Activated naive CD8-positive, alpha-beta T cell treated with anti-CD3 and anti-CD28 coated beads, Interleukin-2, amount 50 U/mL, for 24 hours (primary cell): ENCODE data around the gene VWA3A.
"Not testable (repeated sequence)": the region's sequence is repeated elsewhere in the genome, so short reads cannot be mapped to it uniquely, and the experiment has no call there.

ENCODE experiments used
- ATAC-seq: fragments of 150-1000 bp; cut with Tn5 transposase; one replicate; pipeline ENCODE4 v1.10.0; 2021
- DNase-seq: peaks from one replicate; pipeline ENCODE4 v3.0.0; 2021
- H3K27ac Mint-ChIP-seq: one replicate; pipeline ENCODE4 v1.8.0; 2021; ENCODE audit warnings: mild to moderate bottlenecking, mixed read lengths
- H3K27me3 Mint-ChIP-seq: one replicate; pipeline ENCODE4 v1.8.0; 2021; ENCODE audit warnings: mixed read lengths
- H3K36me3 Mint-ChIP-seq: one replicate; pipeline ENCODE4 v1.8.0; 2021; ENCODE audit warnings: low read depth, mixed read lengths
- H3K4me1 Mint-ChIP-seq: one replicate; pipeline ENCODE4 v1.8.0; 2021; ENCODE audit warnings: mixed read lengths
- H3K4me3 Mint-ChIP-seq: one replicate; pipeline ENCODE4 v1.8.0; 2021; ENCODE audit warnings: mild to moderate bottlenecking, moderate library complexity, mixed read lengths
- H3K9me3 Mint-ChIP-seq: one replicate; pipeline ENCODE4 v1.8.0; 2021; ENCODE audit warnings: mixed read lengths

Gene VWA3A

DNA sequence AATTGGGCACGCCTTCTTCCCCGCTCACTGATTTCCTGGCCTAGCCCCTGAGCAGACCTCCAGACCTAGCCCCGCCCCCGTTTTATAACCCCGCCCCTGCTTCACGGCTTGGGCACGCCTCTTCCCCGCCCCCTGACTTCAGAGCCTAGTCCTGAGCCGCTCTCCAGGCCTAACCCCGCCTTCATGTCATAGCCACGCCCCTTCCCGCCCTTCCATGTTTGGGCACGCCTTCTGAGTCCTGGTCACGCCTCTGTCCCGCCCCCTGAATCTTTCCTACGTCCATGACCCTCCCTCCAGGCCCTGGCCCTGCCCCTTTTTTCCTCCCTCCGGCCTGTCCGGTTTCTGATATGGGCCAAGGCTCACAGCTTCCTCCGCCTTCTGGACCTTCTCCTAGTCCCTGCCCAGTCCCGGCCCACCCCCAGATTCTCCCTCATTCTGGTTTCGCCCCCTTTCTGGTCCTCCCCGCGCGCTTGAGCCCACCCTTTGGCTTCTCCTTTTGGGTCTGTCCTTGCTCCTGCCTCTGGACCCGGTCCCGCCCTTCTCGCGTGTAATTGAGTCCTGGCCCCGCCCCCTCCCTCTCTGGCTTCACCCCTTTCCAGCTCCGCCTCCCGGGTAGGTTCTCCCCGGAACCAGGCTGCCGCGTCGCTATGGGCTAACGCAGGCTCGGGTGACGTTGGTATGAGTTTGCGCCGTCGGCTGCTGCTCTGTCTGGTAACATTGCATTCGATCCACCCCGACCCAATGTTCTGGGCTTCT lies 98.6 kb downstream of the VWA3A start:
- Mint-ChIP-seq H3K9me3 (peaks cover 6% of the 10 kb centered on the region), H3K4me1 (peaks cover 64% of the 10 kb centered on the region), H3K27ac (peak overlapping the region; percentile 99), H3K27me3 (peaks cover 3% of the 10 kb centered on the region), H3K4me3 (peak overlapping the region; percentile 91), H3K36me3 (peaks cover 3% of the 10 kb centered on the region)
- peak; percentile 48 for ATAC-seq
- peak; percentile 99 for DNase-seq

DNA sequence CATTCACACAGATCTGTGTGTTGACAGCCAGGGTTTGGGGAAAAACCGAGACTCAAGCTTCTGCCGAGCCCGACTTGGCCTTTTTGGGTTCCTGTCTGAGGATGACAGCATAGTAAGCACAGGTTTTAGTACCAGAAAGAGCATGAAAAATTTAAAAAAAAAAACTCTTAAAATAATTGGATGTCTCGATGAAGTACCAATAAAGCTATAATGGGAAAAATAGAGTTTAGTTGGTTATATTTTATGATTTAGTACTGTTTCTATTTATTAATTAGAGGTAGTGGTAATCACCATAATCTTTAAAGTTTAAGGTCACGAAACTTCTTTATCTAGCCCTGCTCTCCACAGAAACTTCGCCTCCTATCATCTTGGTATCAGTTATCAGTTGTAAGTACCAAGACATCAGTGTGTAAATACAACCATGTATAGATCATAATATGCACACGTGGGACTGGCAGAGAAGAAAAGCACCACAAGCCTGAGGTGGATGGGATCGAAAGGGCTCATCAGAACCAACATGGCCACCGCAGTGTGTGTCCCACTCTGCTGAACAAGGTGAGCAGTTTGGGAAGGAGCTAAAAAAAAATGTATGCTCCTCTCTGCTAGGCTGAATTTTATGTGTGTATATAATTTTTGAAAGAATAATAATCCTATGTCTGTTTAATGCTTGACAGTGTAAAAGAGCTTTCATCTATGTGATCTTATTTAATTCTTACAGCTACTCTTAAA lies 99.4 kb downstream of the VWA3A start:
- ATAC-seq = no peak
- H3K36me3 Mint-ChIP-seq = peaks cover 3% of the 10 kb centered on the region

DNA sequence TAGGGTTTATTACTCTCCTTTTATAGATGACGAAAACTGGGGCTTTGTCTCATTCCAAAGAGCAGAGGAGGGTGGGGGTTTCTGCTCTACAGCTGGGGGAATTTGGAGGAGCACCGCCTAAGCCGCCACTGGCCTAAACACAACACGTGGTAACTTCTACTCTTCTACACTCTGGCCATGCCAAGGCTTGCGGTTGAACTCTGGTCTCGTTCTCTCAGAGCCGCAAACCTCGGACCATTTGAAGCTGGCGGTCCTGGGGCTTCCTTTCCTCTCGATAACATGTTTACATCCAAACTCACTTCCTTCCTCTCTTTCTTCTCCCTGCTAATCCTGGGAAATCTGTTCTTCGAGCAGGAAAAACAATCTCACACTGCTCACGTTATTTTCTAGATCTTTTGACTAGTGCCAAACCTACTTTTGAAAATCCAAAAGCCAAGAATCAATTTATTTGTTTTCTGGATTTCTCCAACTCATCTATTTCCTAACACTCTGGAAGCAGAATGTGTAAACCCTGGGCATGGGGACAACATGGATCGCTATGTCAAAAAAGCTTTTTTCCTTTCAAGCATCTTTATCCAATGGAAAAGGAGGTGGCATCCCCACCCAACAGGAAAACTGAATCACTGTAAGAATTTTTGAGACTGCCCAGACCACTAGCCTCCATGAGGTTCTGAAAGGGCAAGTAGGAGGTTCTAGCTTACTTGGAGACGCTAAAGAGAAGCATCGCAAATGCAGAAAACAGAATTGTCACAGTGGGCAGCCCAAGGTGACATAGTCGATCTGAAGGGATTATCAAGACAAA lies 100.1 kb downstream of the VWA3A start:
- Mint-ChIP-seq H3K27me3 (peaks cover 3% of the 10 kb centered on the region), H3K9me3 (peaks cover 6% of the 10 kb centered on the region), H3K4me3 (peak overlapping the region; percentile 91), H3K4me1 (peaks cover 69% of the 10 kb centered on the region), H3K36me3 (peaks cover 3% of the 10 kb centered on the region), H3K27ac (peak overlapping the region; percentile 99)
- ATAC-seq (peak; percentile 30), DNase-seq (peak; percentile 82)

More for the DNA sequence above, 99.4 kb downstream of the VWA3A start:
- H3K27ac Mint-ChIP-seq = peak overlapping the region; percentile 99
- peaks cover 67% of the 10 kb centered on the region for H3K4me1 Mint-ChIP-seq
- H3K4me3 Mint-ChIP-seq = peak overlapping the region; percentile 91
- H3K9me3 Mint-ChIP-seq = peaks cover 6% of the 10 kb centered on the region
- peaks cover 3% of the 10 kb centered on the region for H3K27me3 Mint-ChIP-seq
- no peak for DNase-seq

GRCh38 chr16:22193063-22193411 lies 100.7 kb downstream of the VWA3A start:
- Mint-ChIP-seq H3K36me3 (peaks cover 3% of the 10 kb centered on the region), H3K27ac (peak overlapping the region; percentile 99), H3K27me3 (peaks cover 3% of the 10 kb centered on the region), H3K4me3 (peak overlapping the region; percentile 91), H3K9me3 (peaks cover 6% of the 10 kb centered on the region), H3K4me1 (peaks cover 68% of the 10 kb centered on the region)
- DNase-seq (no peak), ATAC-seq (no peak)

DNA sequence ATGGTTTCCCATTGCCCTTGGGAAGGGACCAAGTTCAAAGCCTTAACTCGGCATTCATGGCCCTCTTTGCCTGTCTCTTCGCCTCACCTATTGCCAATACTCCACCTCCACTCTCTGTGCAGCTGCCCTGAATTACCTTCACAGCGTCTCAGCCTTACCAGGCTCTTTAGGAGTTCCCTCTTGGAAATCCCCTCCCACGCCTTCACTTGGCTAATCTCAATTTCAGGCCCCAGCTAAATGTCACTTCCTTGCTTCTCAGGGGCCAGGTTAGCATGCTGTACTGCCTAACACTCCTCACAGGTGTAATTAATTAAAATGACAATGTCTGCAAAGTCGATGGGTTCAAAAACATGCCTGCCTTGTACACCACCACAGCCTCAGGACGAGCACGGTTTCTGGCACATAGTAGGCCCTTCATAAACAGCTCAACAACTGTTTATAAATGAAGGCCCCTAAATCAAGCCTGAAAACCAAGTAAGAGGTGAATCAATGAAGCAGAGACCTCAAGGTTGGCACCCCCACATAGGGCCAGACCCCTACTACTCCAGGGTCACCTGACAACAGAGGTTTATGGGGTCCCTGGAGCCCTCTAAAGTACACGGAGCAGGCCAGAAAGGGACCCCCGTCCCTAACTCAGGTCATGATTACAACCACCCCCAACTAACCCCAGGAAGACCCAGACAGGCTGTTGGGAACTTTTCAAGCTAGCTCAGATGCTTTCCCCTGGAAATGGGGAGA lies 102.5 kb downstream of the VWA3A start:
- Mint-ChIP-seq H3K27me3 (peaks cover 3% of the 10 kb centered on the region), H3K4me1 (peaks cover 54% of the 10 kb centered on the region), H3K27ac (peak overlapping the region; percentile 99), H3K4me3 (peak overlapping the region; percentile 82), H3K9me3 (peaks cover 6% of the 10 kb centered on the region), H3K36me3 (peaks cover 3% of the 10 kb centered on the region)
- DNase-seq (peak; percentile 51), ATAC-seq (no peak)

- Mint-ChIP-seq H3K36me3 (peaks cover 3% of the 10 kb centered on the region), H3K4me3 (peak overlapping the region; percentile 82), H3K27me3 (peaks cover 3% of the 10 kb centered on the region), H3K27ac (peak overlapping the region; percentile 99), H3K9me3 (peaks cover 6% of the 10 kb centered on the region), H3K4me1 (peaks cover 54% of the 10 kb centered on the region)
- ATAC-seq (no peak), DNase-seq (no peak)
Measured at GRCh38 chr16:22195445-22195694, 103.0 kb downstream of the VWA3A start.

DNA sequence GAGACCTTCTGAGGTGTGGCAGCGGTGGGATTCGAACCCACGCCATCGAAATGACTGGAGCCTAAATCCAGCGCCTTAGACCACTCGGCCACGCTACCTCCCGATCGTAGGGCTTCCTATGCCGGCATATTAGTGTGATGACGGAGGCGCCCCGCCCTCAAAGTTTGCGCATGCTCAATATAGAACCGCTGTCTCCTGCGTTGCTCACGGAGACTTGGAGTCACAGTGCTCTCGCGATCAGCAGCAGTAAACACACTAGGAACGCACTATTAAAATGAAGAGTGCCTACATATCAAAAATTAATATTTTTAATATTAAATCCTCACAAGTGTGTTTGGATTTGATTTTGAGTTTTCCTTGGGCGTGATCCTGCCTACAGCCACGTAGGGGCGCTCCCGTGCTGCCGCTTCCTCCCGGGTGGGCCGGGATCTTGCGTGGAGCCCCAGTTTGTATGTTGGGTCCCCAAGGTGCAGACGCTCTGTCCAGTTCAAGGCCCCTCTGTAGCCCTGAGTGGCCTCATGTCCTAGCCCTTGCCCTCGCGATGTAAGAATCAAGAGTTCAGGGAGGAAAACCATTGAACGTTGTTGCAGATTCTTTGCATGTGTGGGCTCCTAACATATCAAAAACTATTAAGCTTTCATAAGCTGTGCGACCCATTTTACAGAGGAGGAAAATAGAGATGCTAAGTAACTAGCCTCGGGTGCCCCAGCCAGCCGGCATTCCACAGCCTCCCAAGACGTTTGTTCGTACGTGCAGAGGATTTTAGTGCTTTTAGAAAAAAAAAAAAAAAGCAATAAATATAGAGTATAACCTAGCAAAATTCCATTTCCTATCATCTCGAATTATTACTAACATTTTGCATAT lies 103.6 kb downstream of the VWA3A start:
- H3K36me3 Mint-ChIP-seq = peaks cover 3% of the 10 kb centered on the region
- peak overlapping the region; percentile 82 for H3K4me3 Mint-ChIP-seq
- H3K4me1 Mint-ChIP-seq = peaks cover 52% of the 10 kb centered on the region
- peaks cover 3% of the 10 kb centered on the region for H3K27me3 Mint-ChIP-seq
- ATAC-seq (peak; percentile 42), DNase-seq (peak; percentile 92)
- H3K9me3 Mint-ChIP-seq = peaks cover 6% of the 10 kb centered on the region
- H3K27ac Mint-ChIP-seq = peak overlapping the region; percentile 99

DNA sequence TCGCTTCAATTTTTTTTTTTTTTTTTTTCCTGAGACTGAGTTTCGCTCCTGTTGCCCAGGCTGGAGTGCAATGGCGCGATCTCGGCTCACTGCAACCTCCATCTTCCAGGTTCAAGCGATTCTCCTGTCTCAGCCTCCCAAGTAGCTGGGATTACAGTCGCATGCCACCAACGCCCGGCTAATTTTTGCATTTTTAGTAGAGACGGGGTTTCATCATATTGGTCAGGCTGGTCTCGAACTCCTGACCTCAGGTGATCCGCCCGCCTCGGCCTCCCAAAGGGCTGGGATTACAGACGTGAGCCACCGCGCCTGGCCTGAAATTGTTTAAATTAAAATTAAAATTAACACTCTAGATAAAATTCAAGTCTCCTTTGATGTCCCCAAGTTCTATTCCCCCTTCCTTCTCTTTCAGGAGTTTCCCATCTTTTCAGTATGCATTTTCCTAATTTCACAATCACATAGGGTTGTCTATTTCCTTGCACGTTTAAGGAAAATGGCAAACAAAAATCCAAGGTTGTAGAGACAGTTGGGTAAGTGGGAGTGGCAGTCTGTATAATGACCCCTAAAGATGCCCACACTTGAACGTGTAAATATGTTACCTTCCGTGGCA lies 104.3 kb downstream of the VWA3A start:
- H3K27ac Mint-ChIP-seq, H3K36me3 Mint-ChIP-seq, DNase-seq, ATAC-seq, H3K27me3 Mint-ChIP-seq, H3K9me3 Mint-ChIP-seq: not testable (repeated sequence)
- Mint-ChIP-seq H3K4me1 (peaks cover 50% of the 10 kb centered on the region), H3K4me3 (peak overlapping the region; percentile 82)

GRCh38 chr16:22198547-22199293 lies 106.4 kb downstream of the VWA3A start:
- Mint-ChIP-seq H3K27ac (no peak overlapping the region), H3K9me3 (peaks cover 4% of the 10 kb centered on the region), H3K36me3 (peaks cover 3% of the 10 kb centered on the region), H3K27me3 (peaks cover 3% of the 10 kb centered on the region), H3K4me1 (peaks cover 30% of the 10 kb centered on the region), H3K4me3 (no peak overlapping the region)
- DNase-seq (no peak), ATAC-seq (no peak)

- DNase-seq = no peak
- no peak for ATAC-seq
- Mint-ChIP-seq H3K36me3 (no peaks in the 10 kb centered on the region), H3K9me3 (no peaks in the 10 kb centered on the region), H3K27ac (no peak overlapping the region), H3K27me3 (no peaks in the 10 kb centered on the region), H3K4me1 (peaks cover 16% of the 10 kb centered on the region), H3K4me3 (no peak overlapping the region)
Measured at GRCh38 chr16:22202261-22202637, 109.9 kb downstream of the VWA3A start.

GRCh38 chr16:22203091-22203490 lies 110.8 kb downstream of the VWA3A start:
- DNase-seq (no peak), ATAC-seq (no peak)
- Mint-ChIP-seq H3K36me3 (no peaks in the 10 kb centered on the region), H3K27ac (no peak overlapping the region), H3K4me1 (peaks cover 25% of the 10 kb centered on the region), H3K9me3 (no peaks in the 10 kb centered on the region), H3K27me3 (no peaks in the 10 kb centered on the region), H3K4me3 (no peak overlapping the region)

DNA sequence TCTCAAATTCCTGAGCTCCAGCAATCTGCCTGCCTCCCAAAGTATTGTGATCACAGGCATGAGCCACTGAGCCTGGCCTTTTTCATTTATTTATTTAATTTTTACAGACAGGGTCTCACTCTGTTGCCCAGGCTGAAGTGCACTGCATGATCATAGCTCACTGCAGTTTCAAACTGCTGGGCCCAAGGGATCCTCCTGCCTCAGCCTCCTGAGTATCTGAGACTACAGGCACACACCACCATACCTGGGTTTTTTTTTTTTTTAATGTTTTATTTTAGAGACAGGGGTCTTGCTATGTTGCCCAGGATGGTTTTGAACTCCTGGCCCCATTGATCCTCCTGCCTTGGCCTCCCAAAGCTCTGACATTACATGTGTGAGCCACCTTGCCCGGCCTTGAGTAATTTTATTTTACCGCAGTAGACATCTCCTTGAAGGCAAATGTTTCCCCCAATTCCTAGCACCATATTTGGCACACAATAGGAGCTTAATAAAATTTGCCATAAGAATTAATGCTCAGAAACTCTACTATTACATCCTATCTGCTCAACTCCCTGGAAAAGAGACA lies 111.8 kb downstream of the VWA3A start:
- H3K4me1 Mint-ChIP-seq = peaks cover 29% of the 10 kb centered on the region
- peak overlapping the region; percentile 68 for H3K27ac Mint-ChIP-seq
- ATAC-seq (no peak), DNase-seq (no peak)
- H3K4me3 Mint-ChIP-seq = no peak overlapping the region
- no peaks in the 10 kb centered on the region for H3K9me3 Mint-ChIP-seq
- no peaks in the 10 kb centered on the region for H3K27me3 Mint-ChIP-seq
- peaks cover 2% of the 10 kb centered on the region for H3K36me3 Mint-ChIP-seq
